ENCODE data around the gene PTTG1IP2.

- TF ChIP-seq CTCF (IDR thresholded peaks at IDR 0.05) (no peak), EZH2 (IDR thresholded peaks at IDR 0.05; ENCODE audit: borderline replicate concordance, insufficient read depth, low read depth, low read length, poor library complexity, severe bottlenecking) (no peak)
These were observed 22.8 kb downstream of the PTTG1IP2 start for GRCh38 chr7:90492250-90492649.
